ENCODE results near the gene PTMS.

PTMS gene

DNA sequence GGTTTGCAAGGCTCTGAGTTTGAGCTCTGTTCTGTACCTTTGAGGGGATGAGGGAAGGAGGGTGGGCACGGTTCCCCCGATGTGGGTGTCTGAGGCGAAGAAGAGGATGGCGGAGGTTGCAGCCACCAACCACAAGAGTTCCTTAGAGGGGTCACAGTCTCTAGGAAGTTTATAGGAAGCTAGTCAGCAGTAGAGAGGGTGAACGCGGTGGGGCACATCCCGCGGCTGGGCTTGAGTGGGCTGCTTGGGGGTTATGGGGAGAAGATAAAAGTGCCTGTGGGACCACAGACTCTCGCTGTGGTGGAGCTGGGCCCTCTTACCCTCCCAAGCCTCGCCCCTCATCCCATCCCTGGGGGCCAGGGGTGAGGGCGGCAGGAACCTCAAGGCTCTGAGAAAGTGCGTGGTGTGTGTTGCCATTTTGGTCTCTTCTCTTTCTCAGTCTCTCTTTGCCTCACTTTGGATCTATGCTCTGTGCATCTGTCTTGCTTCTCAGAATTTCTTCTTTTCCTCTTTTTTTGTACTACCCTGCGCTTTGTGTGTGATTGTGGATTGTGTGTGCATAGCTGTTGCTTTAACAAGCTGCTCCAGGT is 25.9 kb downstream of the PTMS start:
- no peak for DNase-seq

GRCh38 chr12:6792522-6793201 is 26.5 kb downstream of the PTMS start:
- DNase-seq = no peak

- no peak for DNase-seq
Measured at GRCh38 chr12:6795088-6795487, 28.9 kb downstream of the PTMS start.

DNA sequence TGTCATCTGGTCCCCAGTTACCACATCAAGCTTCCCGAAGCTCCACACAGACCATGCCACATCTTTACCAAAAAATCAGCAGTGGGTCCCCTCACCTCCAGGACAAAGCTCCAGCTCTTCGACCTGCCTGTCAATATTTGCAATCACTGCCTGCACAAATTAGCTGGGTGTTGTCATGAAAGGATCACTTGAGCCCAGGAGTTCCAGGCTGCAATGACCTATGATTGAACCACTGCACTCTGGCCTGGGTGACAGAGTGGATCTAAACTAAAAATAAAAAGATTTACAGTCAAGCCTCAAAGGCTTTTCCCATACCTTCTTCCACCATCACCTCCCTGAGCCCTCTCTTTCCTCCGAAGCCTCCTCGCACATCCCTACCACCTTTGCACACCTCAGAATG is 30.4 kb downstream of the PTMS start:
- DNase-seq = no peak

DNA sequence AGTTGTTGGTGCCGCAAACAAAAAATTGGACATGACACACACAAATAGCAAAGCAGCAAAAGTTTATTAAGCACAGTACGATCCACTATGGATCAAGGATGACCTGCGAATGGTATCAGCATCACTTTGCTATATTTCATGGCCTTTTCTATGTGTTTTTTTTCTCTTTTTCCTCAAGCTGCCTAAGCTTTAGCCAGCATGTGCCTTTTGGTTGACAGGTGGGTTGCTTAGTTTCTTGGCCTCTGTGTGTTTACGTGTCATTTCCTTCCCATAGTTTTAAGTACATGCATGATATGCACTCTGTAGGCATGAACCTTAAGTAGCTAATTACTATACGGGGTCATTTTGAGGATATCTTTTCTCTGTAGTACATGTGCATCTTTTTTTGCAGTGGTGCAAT is 33.0 kb downstream of the PTMS start:
- no peak for DNase-seq

DNA sequence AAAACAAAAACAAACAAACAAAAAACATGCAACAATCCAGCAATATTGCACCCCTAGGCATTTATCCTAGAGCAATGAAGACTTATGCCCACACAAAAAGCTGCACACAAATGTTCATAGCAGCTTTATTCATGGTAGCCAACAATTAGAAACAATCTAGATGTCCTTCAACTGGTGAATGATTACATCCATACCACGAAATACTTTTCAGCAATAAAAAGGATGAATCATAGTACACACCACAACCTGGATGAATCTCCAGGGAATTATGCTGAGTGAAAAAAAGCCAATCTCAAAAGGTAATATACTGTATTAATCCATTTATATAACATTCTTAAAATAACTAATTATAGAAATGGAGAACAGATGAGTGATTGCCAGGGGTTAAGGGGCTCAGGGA is 41.0 kb downstream of the PTMS start:
- no peak for DNase-seq

DNA sequence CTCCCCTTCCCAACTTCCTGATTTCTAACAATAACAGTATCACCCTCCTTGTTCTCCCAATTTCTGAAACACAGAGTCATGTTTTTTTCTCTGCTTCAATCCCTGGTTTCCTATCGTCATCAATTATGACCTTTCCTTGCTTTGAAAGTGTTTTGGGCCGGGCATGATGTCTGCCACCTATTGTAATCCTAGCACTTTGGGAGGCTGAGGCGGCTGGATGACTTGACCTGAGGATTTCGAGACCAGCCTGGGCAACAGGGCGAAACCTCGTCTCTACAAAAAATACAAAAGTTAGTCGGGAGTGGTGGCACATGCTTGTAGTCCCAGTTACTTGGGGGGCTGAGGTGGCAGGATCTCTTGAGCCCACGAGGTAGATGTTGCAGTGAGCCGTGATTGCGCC is 42.9 kb downstream of the PTMS start:
- no peak for DNase-seq

DNA sequence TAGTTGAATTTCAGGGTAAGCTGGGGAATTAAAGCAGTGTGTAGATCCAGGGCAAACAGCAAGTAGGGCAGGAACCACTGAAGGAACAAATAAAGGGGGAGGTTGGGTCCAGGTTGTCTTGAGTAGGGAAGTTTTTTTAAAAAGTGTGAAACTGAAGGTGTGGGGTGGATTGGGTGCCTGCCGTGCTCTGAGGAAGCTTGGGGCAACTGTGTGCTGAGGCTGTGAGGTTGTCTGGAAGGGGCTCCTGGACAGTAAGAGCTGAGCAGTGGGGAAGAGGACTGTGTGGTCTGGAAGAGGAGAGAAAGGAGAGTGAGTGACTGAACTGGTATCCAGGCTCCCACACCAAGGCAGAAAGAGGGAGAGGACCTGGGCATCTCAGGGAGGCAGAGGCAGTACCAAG is 44.6 kb downstream of the PTMS start:
- DNase-seq = no peak

DNA sequence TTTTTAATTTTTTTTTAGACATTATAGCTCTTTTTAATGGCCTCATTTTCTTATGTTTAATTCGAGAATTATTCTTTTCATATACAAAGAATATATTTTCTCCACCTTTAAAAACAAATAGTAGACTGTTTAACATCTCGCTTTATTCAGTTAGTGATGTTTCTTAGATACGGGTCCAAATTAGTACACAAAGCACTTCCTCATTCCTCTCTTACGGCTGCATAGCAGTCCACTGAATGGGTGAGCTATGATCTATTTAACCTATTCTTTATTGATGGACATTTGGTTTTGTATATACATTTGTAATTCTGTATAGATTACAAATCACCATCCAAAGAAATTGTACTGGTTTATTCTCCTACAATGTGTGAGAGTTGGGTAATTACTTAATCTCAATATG is 47.2 kb downstream of the PTMS start:
- DNase-seq = no peak

GRCh38 chr12:6816598-6816997 is 50.4 kb downstream of the PTMS start:
- DNase-seq = no peak

DNA sequence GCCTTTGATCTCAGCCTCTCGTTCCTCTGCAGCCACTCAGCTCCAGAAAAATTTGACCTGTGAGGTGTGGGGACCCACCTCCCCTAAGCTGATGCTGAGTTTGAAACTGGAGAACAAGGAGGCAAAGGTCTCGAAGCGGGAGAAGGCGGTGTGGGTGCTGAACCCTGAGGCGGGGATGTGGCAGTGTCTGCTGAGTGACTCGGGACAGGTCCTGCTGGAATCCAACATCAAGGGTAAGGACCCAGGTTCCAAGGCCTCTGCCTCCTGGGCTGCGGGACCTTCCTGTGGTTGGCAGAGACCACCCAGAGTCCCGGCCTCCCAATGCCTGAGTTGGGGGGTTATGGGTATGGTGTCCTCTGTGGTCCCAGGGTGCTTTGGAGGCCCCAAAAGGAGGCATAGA is 50.9 kb downstream of the PTMS start:
- DNase-seq = no peak

- DNase-seq = no peak
Measured at GRCh38 chr12:6817662-6818157, 51.5 kb downstream of the PTMS start.

DNA sequence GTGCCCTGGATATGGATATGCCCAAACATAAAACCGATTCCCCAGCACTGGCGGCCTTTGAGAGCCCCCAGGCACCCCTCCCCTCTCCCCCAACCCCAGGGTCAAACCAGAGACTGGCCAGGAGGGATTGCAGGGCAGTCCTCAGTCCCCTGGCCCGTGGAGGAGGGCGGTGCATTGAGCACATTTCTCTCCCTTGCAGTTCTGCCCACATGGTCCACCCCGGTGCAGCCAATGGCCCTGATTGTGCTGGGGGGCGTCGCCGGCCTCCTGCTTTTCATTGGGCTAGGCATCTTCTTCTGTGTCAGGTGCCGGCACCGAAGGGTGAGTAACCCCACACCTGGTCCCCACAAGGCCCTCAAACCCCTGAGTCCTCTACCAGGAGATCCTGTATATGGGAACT is 52.1 kb downstream of the PTMS start:
- DNase-seq = no peak

DNA sequence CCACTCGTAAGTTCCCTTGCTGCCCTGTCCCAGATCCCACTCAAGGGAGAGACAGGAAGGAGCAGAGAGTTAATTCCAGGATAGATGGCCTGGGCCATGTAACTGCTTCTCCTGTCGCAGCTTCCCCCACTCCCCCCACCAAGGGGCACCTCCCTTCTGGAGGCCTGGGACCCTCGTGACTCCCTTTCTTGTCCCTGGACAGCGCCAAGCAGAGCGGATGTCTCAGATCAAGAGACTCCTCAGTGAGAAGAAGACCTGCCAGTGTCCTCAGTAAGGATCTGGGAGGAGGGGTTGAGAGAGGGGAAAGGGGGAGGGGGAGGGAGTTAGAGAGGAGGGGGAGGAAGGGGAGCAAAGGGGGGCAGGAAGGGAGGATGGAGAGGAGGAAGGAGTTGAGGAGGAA is 52.5 kb downstream of the PTMS start:
- no peak for DNase-seq

GRCh38 chr12:6819106-6820030 is 53.2 kb downstream of the PTMS start:
- no peak for DNase-seq

DNA sequence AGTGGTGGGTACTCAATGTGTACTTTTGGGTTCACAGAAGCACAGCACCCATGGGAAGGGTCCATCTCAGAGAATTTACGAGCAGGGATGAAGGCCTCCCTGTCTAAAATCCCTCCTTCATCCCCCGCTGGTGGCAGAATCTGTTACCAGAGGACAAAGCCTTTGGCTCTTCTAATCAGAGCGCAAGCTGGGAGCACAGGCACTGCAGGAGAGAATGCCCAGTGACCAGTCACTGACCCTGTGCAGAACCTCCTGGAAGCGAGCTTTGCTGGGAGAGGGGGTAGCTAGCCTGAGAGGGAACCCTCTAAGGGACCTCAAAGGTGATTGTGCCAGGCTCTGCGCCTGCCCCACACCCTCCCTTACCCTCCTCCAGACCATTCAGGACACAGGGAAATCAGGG is 54.0 kb downstream of the PTMS start:
- DNase-seq = no peak
